PC-3 (cell line): ENCODE measurements around the gene NMNAT2.

Experiments
- CTCF ChIP-seq: fragments of 300-600 bp; sonication (generic); conservative IDR thresholded peaks from 2 replicates; pipeline ENCODE4 v1.5.1; 2017; ENCODE audit warnings: antibody characterized with exemption, low read depth, mild to moderate bottlenecking, low read length
- EZH2 ChIP-seq: fragments of 300-600 bp; sonication (generic); IDR thresholded peaks from one replicate; pipeline ENCODE4 v1.6.1; 2017; ENCODE audit warnings: antibody characterized with exemption, mild to moderate bottlenecking, low read length; ENCODE audit not compliant: unreplicated experiment
- EZH2phosphoT487 ChIP-seq: fragments of 300-600 bp; sonication (generic); IDR thresholded peaks from 2 replicates; pipeline ENCODE4 v1.6.1; 2018; ENCODE audit warnings: mild to moderate bottlenecking, antibody characterized with exemption, low read length, borderline replicate concordance

GRCh38 chr1:183247931-183248330 is 170.2 kb downstream of the NMNAT2 start:
- no peak for TF ChIP-seq CTCF
- no peak for TF ChIP-seq EZH2
- no peak for TF ChIP-seq EZH2phosphoT487
